Esophagus squamous epithelium (tissue), 4 donors: ENCODE data around the gene GP1BA.

Source experiments
- POLR2A ChIP-seq, 4 donors: fragments of 450-650 bp; IDR thresholded peaks; one replicate each; pipeline ENCODE4 v1.6.1; 2017; ENCODE audit warnings: antibody characterized with exemption in 4 of 4, mild to moderate bottlenecking in 4 of 4, moderate library complexity in 3 of 4
- TF ChIP-seq, protein P1 (sequence below), 6 experiments: fragments of 450-650 bp in 4 of 6; fragments of 200-600 bp in 2 of 6; sonication (generic) in 2 of 6; IDR thresholded peaks; one replicate each; pipeline ENCODE4 v1.5.1; 2016 to 2019; ENCODE audit warnings: antibody characterized with exemption in 6 of 6, mild to moderate bottlenecking in 4 of 6, moderate library complexity in 4 of 6

DNA sequence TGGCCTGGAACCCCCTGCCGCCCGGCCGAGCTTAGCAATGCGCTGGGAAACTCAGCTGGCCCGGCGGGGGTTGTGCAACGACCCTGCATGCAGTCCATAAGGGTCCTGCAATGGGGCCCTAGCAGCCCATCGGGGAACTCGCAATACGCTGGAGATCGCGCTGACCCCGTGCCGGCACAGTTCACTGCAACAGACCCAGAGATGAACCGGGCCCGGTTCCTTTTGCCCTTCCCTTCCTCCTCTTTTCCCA, 7.4 kb downstream of the GP1BA start:
- TF ChIP-seq, protein P1, sequence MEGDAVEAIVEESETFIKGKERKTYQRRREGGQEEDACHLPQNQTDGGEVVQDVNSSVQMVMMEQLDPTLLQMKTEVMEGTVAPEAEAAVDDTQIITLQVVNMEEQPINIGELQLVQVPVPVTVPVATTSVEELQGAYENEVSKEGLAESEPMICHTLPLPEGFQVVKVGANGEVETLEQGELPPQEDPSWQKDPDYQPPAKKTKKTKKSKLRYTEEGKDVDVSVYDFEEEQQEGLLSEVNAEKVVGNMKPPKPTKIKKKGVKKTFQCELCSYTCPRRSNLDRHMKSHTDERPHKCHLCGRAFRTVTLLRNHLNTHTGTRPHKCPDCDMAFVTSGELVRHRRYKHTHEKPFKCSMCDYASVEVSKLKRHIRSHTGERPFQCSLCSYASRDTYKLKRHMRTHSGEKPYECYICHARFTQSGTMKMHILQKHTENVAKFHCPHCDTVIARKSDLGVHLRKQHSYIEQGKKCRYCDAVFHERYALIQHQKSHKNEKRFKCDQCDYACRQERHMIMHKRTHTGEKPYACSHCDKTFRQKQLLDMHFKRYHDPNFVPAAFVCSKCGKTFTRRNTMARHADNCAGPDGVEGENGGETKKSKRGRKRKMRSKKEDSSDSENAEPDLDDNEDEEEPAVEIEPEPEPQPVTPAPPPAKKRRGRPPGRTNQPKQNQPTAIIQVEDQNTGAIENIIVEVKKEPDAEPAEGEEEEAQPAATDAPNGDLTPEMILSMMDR (IDR thresholded peaks at IDR 0.05) = no peak
- no peak for TF ChIP-seq POLR2A (IDR thresholded peaks at IDR 0.05)
